Measurements from ENCODE around the gene IFIT1.
"Not testable (repeated sequence)": the region's sequence is repeated elsewhere in the genome, so short reads cannot be mapped to it uniquely, and the experiment has no call there.

IFIT1 gene

DNA sequence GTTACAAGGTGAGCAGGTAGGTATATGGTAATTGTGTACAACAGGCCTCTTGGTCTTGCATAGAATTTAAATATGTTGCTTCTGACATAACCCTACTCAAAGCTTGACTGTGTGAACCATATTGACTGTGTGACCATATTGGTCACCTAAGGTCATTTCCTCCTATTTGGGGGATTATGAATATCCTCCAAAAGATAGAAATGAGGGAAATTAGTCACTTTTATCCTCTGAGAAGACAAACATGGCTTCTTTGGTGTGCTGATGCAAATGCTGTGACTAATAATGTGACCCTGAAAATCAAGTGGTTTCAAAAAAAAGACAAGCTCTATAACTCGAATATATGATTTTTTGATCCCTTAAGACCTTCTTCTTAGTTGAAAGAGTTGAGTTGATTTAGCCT is 49.9 kb downstream of the IFIT1 start:
- DNase-seq, result no peak

DNA sequence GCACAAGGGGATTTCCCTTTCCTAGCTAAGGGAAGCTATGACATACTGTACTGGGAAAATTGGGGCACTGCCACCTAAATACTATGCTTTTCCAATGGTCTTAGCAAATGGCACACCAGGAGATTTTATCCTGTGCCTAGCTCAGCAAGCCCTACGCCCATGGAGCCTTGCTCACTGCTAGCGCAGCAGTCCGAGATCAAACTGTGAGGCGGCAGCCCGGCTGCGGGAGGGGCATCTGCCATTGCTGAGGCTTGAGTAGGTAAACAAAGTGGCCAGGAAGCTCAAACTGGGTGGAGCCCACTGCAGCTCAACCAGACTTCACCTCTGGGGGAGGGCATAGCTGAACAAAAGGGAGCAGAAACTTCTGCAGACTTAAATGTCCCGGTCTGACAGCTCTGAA is 52.4 kb downstream of the IFIT1 start:
- not testable (repeated sequence) for DNase-seq

DNA sequence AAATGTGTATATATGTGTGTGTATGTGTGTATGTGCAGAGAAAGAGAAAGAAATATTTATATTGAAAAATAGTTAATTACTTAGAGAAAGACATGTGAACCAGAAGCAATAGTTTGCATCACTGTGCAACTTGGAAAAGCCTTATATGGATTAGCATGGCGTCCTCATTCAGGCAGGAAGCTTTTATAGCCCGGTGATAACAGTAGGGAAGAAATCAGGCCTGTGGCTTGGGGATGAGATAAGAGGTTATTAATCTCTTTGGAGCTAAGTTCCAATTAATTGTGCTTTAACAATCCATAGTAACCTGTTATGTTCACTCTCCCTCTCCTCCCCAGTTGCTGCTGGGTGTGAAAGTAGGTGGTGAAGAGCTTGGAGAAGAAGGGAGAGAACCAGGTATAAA is 58.5 kb downstream of the IFIT1 start:
- DNase-seq, result no peak

DNA sequence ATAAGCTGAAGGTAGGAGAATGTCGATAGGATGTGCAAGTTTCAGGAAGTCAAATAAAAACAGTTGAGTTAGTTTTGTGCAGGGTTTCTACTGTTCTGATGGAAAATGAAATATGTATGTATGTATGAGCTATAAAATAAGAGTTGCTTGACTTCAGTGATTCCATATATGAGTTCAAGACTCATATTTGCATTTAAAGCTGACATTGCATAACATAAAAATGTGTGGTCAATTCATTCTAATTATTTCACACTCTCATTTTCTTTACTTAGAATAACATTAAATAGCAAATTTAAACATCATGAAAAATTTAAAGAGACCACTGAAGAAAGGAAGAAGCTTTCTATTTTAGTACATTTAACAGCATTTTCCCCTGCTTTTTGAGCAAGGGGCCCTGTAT is 59.8 kb downstream of the IFIT1 start:
- DNase-seq, result no peak

DNA sequence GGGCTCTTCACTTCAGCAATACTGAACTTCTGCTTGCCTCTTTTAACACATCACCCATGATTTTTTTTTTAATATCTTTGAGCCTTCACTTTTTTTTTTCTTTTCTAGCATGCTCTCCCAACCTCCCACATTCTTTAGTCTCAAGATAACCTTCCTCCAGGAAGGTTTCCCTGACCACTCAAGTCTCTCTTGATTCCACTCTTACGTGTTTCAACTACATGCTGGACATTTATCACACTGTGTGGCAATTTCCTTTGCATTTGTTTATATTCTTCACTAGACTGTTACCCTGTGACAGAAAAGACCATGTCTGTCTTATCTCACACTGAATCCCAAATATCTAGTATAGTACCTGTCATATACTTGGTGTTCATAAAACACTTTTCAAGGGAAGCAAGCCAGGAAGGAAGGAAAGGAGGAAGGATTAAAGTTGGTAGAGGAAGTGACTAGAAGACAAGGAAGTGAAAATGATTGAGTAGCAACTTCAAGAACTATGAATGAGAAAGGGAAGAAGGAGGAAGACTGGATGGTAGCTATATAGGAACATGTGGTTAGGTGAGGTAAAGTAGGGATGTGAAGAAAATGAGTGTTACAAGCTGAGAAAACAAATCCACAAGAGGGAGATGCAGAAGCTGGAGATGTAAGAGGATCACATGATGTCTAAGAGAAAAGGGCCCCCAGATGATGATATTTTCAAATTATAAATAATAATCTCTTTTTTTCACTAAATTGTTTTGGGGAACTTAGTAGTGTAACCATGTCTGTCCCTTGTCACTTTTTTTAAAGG is 62.3 kb downstream of the IFIT1 start:
- no peak for DNase-seq
